ENCODE measurements around the gene ZHX3.

DNA sequence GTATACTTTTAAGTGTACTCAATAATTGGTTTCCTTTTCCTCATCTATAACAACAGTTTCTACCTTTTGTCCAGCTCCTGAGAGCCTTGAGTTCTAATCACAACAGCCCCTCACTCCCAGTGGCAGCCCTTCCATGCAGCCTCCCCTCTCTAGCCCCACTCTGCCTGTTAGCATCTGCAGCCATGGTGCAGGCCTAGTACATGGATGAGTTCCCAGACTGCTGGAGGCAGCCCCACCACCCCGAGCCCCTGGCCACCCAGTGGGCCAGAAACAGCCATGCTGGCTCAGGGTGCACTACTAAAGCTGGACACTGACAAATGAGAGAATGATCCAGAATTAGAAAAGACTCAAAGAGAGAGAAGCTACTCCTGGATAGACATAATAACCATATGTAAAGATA is 13.4 kb upstream of the ZHX3 start:
- TF ChIP-seq CTCF (IDR thresholded peaks at IDR 0.05 in 8 of 11, conservative IDR thresholded peaks at IDR 0.05 in 3 of 11), result no peak
- TF ChIP-seq POLR2A (IDR thresholded peaks at IDR 0.05), result no peak

Measured in spleen (tissue), 7 donors.